GM12801 (cell line): ENCODE results near the gene ASTN1.

Experiments
- TF ChIP-seq, protein P1 (sequence below): IDR thresholded peaks from one replicate; pipeline ENCODE4 v1.5.1; 2011; ENCODE audit warnings: control low read depth; ENCODE audit not compliant: insufficient read length; ENCODE audit errors: extremely low read depth

ASTN1 gene

DNA sequence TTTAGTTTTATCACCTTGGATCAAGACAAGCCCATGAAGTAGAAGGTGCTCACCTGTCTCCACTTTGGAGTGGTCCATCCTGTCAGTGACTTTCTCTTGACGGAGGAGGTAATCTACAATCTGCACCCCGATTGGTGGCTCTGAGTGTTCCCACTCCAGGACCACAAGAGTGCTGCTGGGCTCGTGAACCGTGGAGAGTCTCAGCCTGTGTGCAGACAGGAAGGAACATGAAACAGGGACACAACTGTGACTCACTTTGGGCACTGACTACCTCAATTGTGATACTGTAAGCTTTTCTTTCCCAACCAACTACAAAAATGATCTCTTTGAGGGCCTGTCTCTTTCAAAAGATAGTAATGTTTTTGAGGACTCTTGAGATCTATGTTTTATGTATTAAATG, 280.2 kb downstream of the ASTN1 start:
- TF ChIP-seq, protein P1, sequence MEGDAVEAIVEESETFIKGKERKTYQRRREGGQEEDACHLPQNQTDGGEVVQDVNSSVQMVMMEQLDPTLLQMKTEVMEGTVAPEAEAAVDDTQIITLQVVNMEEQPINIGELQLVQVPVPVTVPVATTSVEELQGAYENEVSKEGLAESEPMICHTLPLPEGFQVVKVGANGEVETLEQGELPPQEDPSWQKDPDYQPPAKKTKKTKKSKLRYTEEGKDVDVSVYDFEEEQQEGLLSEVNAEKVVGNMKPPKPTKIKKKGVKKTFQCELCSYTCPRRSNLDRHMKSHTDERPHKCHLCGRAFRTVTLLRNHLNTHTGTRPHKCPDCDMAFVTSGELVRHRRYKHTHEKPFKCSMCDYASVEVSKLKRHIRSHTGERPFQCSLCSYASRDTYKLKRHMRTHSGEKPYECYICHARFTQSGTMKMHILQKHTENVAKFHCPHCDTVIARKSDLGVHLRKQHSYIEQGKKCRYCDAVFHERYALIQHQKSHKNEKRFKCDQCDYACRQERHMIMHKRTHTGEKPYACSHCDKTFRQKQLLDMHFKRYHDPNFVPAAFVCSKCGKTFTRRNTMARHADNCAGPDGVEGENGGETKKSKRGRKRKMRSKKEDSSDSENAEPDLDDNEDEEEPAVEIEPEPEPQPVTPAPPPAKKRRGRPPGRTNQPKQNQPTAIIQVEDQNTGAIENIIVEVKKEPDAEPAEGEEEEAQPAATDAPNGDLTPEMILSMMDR: no peak

DNA sequence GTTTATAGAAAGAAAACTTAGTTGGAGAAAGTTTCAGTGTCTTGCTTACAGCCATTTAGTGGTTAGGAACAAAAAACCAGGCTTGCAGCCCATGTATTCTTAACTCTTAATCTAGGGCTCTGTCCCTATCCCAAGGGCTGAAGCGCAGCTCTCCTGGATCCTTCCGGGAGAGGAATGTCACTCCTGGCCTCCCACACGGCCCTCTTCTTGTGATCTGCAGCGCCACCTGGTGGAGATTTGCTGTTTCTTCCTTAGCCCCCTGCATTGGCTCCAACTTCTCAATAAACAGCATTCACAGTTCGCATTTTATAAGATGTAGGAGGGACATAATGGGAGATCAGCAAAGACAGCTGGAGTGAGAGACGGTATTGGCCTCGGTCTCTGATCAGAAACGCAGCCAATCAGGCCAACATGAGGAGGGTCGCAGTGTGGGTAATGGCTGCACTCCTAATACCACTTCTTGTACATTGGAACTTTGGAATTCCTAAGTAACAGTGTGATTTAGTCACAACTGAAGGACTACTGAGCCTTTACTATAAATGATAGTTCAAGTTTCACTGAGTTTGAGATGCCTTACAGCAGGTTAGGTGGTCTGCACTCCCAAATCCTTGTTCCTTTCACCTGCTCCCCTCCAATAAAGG, 283.4 kb downstream of the ASTN1 start:
- TF ChIP-seq, protein P1: no peak

DNA sequence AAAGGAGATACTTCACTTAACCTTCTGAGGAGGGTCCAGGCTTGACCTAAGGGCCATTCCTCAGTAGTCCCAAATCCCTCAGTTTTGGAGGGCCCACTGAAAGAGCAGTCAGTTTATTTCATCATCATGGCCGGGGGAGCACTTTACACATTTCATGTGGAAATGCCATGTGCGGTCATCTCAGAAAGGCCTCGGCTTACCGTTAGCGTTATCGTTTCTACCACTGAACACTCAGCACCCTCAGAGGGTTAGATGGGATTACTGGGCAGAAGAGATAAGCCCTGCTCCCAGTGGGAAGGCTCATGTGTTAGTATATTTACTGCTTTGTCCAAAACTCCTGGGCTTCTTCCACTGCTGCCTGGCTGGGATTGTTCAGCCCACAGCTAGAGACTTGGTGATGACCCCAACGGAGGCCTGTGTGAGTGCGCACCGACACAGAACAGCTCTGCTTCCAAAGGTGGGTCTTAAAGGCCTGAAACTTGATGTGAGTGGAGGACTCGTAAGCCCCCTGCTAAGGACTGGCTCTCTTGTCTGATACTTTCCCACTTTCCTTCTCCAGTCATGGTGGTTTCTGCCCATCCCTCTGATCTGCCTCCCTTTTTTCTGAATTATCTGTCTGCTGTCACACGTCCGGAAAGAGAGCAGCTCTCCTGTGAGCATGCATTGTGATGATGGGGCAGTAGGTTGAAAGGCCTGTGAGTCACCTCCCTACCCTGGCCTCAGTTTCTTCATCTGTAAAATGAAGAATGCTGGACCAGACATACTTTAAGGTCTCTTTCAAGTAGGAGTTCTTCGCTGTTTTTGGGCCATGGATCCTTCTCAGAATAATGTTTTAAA, 284.5 kb downstream of the ASTN1 start:
- TF ChIP-seq, protein P1: no peak

- TF ChIP-seq, protein P1: no peak
Observed at GRCh38 chr1:176878750-176879536, 285.6 kb downstream of the ASTN1 start.

- TF ChIP-seq, protein P1: no peak
Observed at GRCh38 chr1:176877557-176877956, 287.0 kb downstream of the ASTN1 start.

- TF ChIP-seq, protein P1: no peak
Observed at GRCh38 chr1:176876966-176877515, 287.5 kb downstream of the ASTN1 start.

GRCh38 chr1:176869577-176869976, 294.9 kb downstream of the ASTN1 start:
- TF ChIP-seq, protein P1: no peak
